ENCODE results near the gene KIF5C.

Gene KIF5C

GRCh38 chr2:149068996-149069888 lies 194.2 kb downstream of the KIF5C start:
- no peak for DNase-seq

DNA sequence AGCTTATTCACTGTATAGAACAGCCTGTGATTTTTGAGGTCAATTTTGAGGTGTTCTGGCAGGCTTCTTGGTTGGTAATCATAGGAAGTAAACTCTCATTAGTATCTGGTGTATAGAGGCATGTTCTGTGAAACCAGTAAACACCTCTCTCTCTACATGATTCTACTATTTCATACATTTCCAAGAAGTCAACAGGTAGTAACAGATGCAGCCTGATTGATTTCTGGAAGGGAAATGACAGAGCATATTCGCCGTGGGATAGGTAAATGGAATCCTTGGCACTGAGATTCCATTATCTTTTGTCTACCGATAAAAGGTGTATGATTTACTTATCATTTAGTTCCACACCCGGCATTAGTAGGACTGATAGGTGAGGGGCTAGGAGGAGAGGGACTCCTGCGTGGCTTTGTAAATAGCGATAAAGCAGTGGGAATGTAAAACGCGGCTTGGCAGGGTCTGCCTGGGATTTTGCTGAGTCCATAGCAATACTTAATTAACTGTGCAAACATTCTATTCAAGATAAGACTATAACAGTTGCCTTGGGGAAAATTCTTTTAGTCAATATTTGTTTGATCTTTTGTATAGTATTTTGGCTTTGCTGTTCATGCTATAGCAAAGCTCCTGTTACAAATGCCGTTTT lies 195.8 kb downstream of the KIF5C start:
- DNase-seq = no peak

- DNase-seq = no peak
Observed at GRCh38 chr2:149075105-149075504, 200.1 kb downstream of the KIF5C start.

DNA sequence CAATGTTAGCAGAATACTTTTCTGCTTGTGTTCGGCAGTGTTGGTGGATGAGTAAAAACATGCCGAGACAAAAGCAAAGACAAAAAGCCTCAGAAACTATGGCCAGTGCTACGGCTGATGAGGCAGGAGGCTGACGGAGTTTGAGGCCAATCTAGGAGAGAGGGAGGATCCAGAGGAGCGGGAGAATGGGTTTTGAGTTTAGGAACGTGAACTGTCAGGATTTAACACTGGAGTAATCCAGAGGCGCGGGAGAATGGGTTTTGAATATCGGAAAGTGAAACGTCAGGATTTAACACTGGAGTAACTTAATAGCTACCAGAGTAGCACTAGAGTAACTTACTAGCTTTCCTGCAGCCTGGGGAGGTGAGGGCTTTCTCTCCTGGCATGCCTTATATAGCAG lies 200.8 kb downstream of the KIF5C start:
- DNase-seq = no peak
